ENCODE data around the gene CHRNA4. TPM values are rescaled to one million over a fixed set of nuclear protein-coding genes. Genes with fewer than 3 reads are reported as not detected.

CHRNA4 gene
- total and polyA plus RNA-seq, 2 of the 13 experiments (the other 11 are each of a cell fraction or from before 2014, with no cell fraction given), result not detected

DNA sequence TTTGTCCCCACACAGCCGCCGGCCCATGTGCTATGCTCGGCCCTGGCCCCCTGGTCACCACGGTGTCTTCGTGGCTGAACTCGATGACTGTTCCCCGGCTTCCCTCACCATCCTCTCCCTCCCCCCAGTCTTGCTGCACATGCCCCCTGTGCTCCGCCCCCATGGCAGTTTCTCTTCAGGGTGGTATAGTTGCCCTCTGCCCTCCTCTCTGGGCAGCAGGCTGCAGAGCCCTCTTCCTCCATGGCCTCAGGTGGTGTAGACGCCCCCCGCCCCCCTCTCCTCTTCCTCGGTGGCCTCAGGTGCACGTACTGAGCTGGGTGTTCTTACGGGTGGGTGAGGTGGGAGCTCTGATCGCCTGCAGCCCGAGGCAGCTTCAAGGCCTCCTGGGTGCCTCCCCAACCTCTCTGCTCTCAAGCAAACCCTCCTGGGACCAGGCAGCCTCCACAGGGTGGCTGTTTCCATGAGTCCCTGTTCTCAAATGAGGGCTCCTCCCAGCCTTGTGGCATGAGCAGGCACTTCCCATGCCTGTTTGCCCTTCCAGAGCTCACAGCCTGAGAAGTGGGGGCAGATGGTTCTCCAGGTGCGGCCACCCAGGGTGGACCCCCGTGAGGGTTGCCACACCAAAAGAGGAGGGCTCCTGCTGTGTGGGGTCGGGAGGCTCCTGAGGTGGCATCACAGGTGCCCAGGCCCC is 43.4 kb downstream of the CHRNA4 start (continued):
- TF ChIP-seq, protein P1, sequence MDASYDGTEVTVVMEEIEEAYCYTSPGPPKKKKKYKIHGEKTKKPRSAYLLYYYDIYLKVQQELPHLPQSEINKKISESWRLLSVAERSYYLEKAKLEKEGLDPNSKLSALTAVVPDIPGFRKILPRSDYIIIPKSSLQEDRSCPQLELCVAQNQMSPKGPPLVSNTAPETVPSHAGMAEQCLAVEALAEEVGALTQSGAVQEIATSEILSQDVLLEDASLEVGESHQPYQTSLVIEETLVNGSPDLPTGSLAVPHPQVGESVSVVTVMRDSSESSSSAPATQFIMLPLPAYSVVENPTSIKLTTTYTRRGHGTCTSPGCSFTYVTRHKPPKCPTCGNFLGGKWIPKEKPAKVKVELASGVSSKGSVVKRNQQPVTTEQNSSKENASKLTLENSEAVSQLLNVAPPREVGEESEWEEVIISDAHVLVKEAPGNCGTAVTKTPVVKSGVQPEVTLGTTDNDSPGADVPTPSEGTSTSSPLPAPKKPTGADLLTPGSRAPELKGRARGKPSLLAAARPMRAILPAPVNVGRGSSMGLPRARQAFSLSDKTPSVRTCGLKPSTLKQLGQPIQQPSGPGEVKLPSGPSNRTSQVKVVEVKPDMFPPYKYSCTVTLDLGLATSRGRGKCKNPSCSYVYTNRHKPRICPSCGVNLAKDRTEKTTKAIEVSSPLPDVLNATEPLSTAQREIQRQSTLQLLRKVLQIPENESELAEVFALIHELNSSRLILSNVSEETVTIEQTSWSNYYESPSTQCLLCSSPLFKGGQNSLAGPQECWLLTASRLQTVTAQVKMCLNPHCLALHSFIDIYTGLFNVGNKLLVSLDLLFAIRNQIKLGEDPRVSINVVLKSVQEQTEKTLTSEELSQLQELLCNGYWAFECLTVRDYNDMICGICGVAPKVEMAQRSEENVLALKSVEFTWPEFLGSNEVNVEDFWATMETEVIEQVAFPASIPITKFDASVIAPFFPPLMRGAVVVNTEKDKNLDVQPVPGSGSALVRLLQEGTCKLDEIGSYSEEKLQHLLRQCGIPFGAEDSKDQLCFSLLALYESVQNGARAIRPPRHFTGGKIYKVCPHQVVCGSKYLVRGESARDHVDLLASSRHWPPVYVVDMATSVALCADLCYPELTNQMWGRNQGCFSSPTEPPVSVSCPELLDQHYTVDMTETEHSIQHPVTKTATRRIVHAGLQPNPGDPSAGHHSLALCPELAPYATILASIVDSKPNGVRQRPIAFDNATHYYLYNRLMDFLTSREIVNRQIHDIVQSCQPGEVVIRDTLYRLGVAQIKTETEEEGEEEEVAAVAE (CRISPR knock-in tag; IDR thresholded peaks at IDR 0.05; ENCODE audit: borderline replicate concordance), result no peak
- TF ChIP-seq SRF (IDR thresholded peaks at IDR 0.05; ENCODE audit: low read depth, low read length), result no peak
- TF ChIP-seq, protein P2, sequence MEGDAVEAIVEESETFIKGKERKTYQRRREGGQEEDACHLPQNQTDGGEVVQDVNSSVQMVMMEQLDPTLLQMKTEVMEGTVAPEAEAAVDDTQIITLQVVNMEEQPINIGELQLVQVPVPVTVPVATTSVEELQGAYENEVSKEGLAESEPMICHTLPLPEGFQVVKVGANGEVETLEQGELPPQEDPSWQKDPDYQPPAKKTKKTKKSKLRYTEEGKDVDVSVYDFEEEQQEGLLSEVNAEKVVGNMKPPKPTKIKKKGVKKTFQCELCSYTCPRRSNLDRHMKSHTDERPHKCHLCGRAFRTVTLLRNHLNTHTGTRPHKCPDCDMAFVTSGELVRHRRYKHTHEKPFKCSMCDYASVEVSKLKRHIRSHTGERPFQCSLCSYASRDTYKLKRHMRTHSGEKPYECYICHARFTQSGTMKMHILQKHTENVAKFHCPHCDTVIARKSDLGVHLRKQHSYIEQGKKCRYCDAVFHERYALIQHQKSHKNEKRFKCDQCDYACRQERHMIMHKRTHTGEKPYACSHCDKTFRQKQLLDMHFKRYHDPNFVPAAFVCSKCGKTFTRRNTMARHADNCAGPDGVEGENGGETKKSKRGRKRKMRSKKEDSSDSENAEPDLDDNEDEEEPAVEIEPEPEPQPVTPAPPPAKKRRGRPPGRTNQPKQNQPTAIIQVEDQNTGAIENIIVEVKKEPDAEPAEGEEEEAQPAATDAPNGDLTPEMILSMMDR (CRISPR knock-in tag; IDR thresholded peaks at IDR 0.05), result no peak
- no peak for TF ChIP-seq SIX4 (CRISPR knock-in tag; IDR thresholded peaks at IDR 0.05)
- TF ChIP-seq, protein P3, sequence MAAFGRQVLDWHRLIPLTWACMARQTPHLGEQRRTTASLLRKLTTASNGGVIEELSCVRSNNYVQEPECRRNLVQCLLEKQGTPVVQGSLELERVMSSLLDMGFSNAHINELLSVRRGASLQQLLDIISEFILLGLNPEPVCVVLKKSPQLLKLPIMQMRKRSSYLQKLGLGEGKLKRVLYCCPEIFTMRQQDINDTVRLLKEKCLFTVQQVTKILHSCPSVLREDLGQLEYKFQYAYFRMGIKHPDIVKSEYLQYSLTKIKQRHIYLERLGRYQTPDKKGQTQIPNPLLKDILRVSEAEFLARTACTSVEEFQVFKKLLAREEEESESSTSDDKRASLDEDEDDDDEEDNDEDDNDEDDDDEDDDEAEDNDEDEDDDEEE (CRISPR knock-in tag; IDR thresholded peaks at IDR 0.05), result no peak
- no peak for TF ChIP-seq ZNF788 (CRISPR knock-in tag; IDR thresholded peaks at IDR 0.05; ENCODE audit: borderline replicate concordance)
- no peak for TF ChIP-seq ZNF180 (CRISPR knock-in tag; IDR thresholded peaks at IDR 0.05; ENCODE audit: borderline replicate concordance, low read depth)
- no peak for TF ChIP-seq CBFB (CRISPR knock-in tag; IDR thresholded peaks at IDR 0.05)
- no peak for TF ChIP-seq JARID2 (CRISPR knock-in tag; IDR thresholded peaks at IDR 0.05; ENCODE audit: insufficient replicate concordance)
- TF ChIP-seq ZNF230 (CRISPR knock-in tag; IDR thresholded peaks at IDR 0.05), result no peak
- TF ChIP-seq HOXA9 (CRISPR knock-in tag; IDR thresholded peaks at IDR 0.05; ENCODE audit: borderline replicate concordance), result no peak
